Tibial nerve (tissue), 4 donors: ENCODE measurements around the gene DPP10. TPM values are rescaled to one million over a fixed set of nuclear protein-coding genes. Genes with fewer than 3 reads are reported as not detected.

Experiments
- DNase-seq, 2 donors: peaks; one replicate each; pipeline ENCODE4 v3.0.0-alpha.2; 2019; ENCODE audit warnings: low spot score in 2 of 2
- H3K27ac ChIP-seq, 4 donors: fragments of 200-600 bp; sonication (generic) in 3 of 4; one replicate each; pipeline ENCODE4 v1.5.1; 2017 to 2019; ENCODE audit warnings: mild to moderate bottlenecking in 1 of 4
- H3K27me3 ChIP-seq, 2 donors: fragments of 200-600 bp; sonication (generic) in 1 of 2; one replicate each; pipeline versions ENCODE4 v1.5.1 to v1.6.0; 2017 to 2019
- H3K36me3 ChIP-seq, 3 donors: fragments of 200-600 bp; sonication (generic); one replicate each; pipeline ENCODE4 v1.5.1; 2018 to 2019
- H3K4me1 ChIP-seq, 4 donors: fragments of 200-600 bp; sonication (generic) in 3 of 4; one replicate each; pipeline ENCODE4 v1.5.1; 2017 to 2019
- H3K4me3 ChIP-seq, 4 donors: fragments of 200-600 bp; sonication (generic) in 3 of 4; one replicate each; pipeline ENCODE4 v1.5.1; 2017 to 2019; ENCODE audit warnings: mild to moderate bottlenecking in 1 of 4, moderate library complexity in 1 of 4
- H3K9me3 ChIP-seq, 4 donors: fragments of 200-600 bp; sonication (generic) in 3 of 4; one replicate each; pipeline ENCODE4 v1.5.1; 2017 to 2019
- CTCF ChIP-seq, 5 experiments: fragments of 200-600 bp in 3 of 5; fragments of 450-650 bp in 2 of 5; sonication (generic) in 3 of 5; IDR thresholded peaks; one replicate each; pipeline ENCODE4 v1.5.1; 2016 to 2019; ENCODE audit warnings: antibody characterized with exemption in 5 of 5, mild to moderate bottlenecking in 3 of 5, moderate library complexity in 2 of 5
- EP300 ChIP-seq, 2 donors: sonication (generic); formaldehyde crosslinking; IDR thresholded peaks; one replicate each; pipeline ENCODE4 v1.6.1; 2017; ENCODE audit warnings: antibody characterized with exemption in 2 of 2, mild to moderate bottlenecking in 1 of 2
- POLR2A ChIP-seq, 2 donors: fragments of 450-650 bp; IDR thresholded peaks; one replicate each; pipeline ENCODE4 v1.6.1; 2017; ENCODE audit warnings: antibody characterized with exemption in 2 of 2, mild to moderate bottlenecking in 2 of 2, moderate library complexity in 2 of 2
- WGBS, 2 donors: methylation state at CpG; one replicate each; pipeline ENCODE4 v1.1.5; 2018; 5-methylcytosine and 5-hydroxymethylcytosine counted together
- total RNA-seq, 4 donors: library from RNA; depleted of rRNA; stranded (reverse); fragments of >200 nt; gene quantifications; one replicate each; pipeline ENCODE4 v1.1.0, GENCODE V29; 2016

DPP10 gene
- total RNA-seq, 4 donors from 2014 or later: 0.20 to 2.1 TPM; not detected in 2

GRCh38 chr2:115624332-115624731 is 1181.9 kb downstream of the DPP10 start:
- TF ChIP-seq CTCF (IDR thresholded peaks at IDR 0.05) (no peak), POLR2A (IDR thresholded peaks at IDR 0.05) (no peak), EP300 (IDR thresholded peaks at IDR 0.05) (no peak)
- no peaks in the 10 kb centered on the region for H3K27me3 ChIP-seq
- no peak overlapping the region for H3K27ac ChIP-seq
- H3K4me3 ChIP-seq: no peak overlapping the region
- peaks cover 0 to 5% (median 0%) of the 10 kb centered on the region in 4 donors for H3K4me1 ChIP-seq
- no peak for DNase-seq
- peaks cover 0 to 3% (median 0%) of the 10 kb centered on the region in 4 donors for H3K9me3 ChIP-seq
- no peaks in the 10 kb centered on the region for H3K36me3 ChIP-seq
- WGBS, 2 donors: 33 to 49% methylated on average over 4 of the region's 4 CpGs

GRCh38 chr2:115634578-115634977 is 1192.1 kb downstream of the DPP10 start:
- Histone ChIP-seq H3K4me1 (no peaks in the 10 kb centered on the region), H3K9me3 (peaks cover 0 to 16% (median 0%) of the 10 kb centered on the region in 4 donors), H3K36me3 (no peaks in the 10 kb centered on the region), H3K4me3 (no peak overlapping the region), H3K27me3 (no peaks in the 10 kb centered on the region), H3K27ac (no peak overlapping the region)
- 93 to 100% methylated on average over 3 of the region's 3 CpGs for WGBS, 2 donors
- DNase-seq: no peak
- TF ChIP-seq EP300 (IDR thresholded peaks at IDR 0.05) (no peak), POLR2A (IDR thresholded peaks at IDR 0.05) (no peak), CTCF (IDR thresholded peaks at IDR 0.05) (no peak)

- Histone ChIP-seq H3K36me3 (no peaks in the 10 kb centered on the region), H3K4me1 (no peaks in the 10 kb centered on the region), H3K27me3 (no peaks in the 10 kb centered on the region), H3K4me3 (no peak overlapping the region), H3K9me3 (peaks cover 0 to 9% (median 0%) of the 10 kb centered on the region in 4 donors), H3K27ac (no peak overlapping the region)
- 84 to 100% methylated on average over 2 of the region's 2 CpGs for WGBS, 2 donors
- TF ChIP-seq POLR2A (IDR thresholded peaks at IDR 0.05) (no peak), CTCF (IDR thresholded peaks at IDR 0.05) (no peak), EP300 (IDR thresholded peaks at IDR 0.05) (no peak)
- no peak for DNase-seq
These were observed 1193.0 kb downstream of the DPP10 start for GRCh38 chr2:115635430-115635829.

GRCh38 chr2:115649731-115650130 is 1207.3 kb downstream of the DPP10 start:
- H3K27me3 ChIP-seq: no peaks in the 10 kb centered on the region
- no peaks in the 10 kb centered on the region for H3K9me3 ChIP-seq
- H3K4me3 ChIP-seq: no peak overlapping the region
- no peak overlapping the region for H3K27ac ChIP-seq
- H3K4me1 ChIP-seq: no peaks in the 10 kb centered on the region
- H3K36me3 ChIP-seq: no peaks in the 10 kb centered on the region
- no peak for DNase-seq
- TF ChIP-seq POLR2A (IDR thresholded peaks at IDR 0.05) (no peak), EP300 (IDR thresholded peaks at IDR 0.05) (no peak)

GRCh38 chr2:115650827-115651226 is 1208.4 kb downstream of the DPP10 start:
- Histone ChIP-seq H3K27ac (no peak overlapping the region), H3K4me1 (no peaks in the 10 kb centered on the region), H3K4me3 (no peak overlapping the region), H3K36me3 (no peaks in the 10 kb centered on the region), H3K27me3 (no peaks in the 10 kb centered on the region), H3K9me3 (no peaks in the 10 kb centered on the region)
- TF ChIP-seq EP300 (IDR thresholded peaks at IDR 0.05): no peak
- no peak for TF ChIP-seq POLR2A (IDR thresholded peaks at IDR 0.05)
- TF ChIP-seq CTCF (IDR thresholded peaks at IDR 0.05): no peak
- 81 to 82% methylated on average over 2 of the region's 2 CpGs for WGBS, 2 donors
- DNase-seq: no peak

GRCh38 chr2:115652652-115653051 is 1210.2 kb downstream of the DPP10 start:
- H3K4me1 ChIP-seq: no peaks in the 10 kb centered on the region
- no peak overlapping the region for H3K4me3 ChIP-seq
- TF ChIP-seq EP300 (IDR thresholded peaks at IDR 0.05): no peak
- no peak for TF ChIP-seq CTCF (IDR thresholded peaks at IDR 0.05)
- no peak for TF ChIP-seq POLR2A (IDR thresholded peaks at IDR 0.05)
- 79 to 90% methylated on average over 4 of the region's 4 CpGs for WGBS, 2 donors
- no peak for DNase-seq
- no peaks in the 10 kb centered on the region for H3K27me3 ChIP-seq
- H3K9me3 ChIP-seq: no peaks in the 10 kb centered on the region
- no peaks in the 10 kb centered on the region for H3K36me3 ChIP-seq
- H3K27ac ChIP-seq: no peak overlapping the region
